Parathyroid adenoma (tissue), 2 donors: ENCODE measurements around the gene PLEKHG5.

ENCODE experiments used
- H2AFZ ChIP-seq: fragments of 300-600 bp; sonication (generic); one replicate; pipeline ENCODE4 v1.7.0; 2017; ENCODE audit warnings: antibody characterized with exemption, mild to moderate bottlenecking
- H3K27ac ChIP-seq: fragments of 300-600 bp; sonication (generic); one replicate; pipeline ENCODE4 v1.7.0; 2017
- H3K27me3 ChIP-seq: fragments of 300-600 bp; sonication (generic); one replicate; pipeline ENCODE4 v1.7.0; 2017; ENCODE audit warnings: low read length; ENCODE audit not compliant: control insufficient read depth, insufficient read depth
- H3K36me3 ChIP-seq: fragments of 300-600 bp; sonication (generic); one replicate; pipeline ENCODE4 v1.7.0; 2017; ENCODE audit warnings: low read length; ENCODE audit not compliant: control insufficient read depth, insufficient read depth
- H3K4me1 ChIP-seq: fragments of 300-600 bp; sonication (generic); one replicate; pipeline ENCODE4 v1.7.0; 2017; ENCODE audit warnings: control low read depth
- H3K4me2 ChIP-seq: fragments of 300-600 bp; sonication (generic); one replicate; pipeline ENCODE4 v1.7.0; 2017; ENCODE audit warnings: low read length
- H3K4me3 ChIP-seq: fragments of 300-600 bp; sonication (generic); one replicate; pipeline ENCODE4 v1.7.0; 2017; ENCODE audit warnings: low read depth, low read length
- H3K79me2 ChIP-seq: fragments of 300-600 bp; sonication (generic); one replicate; pipeline ENCODE4 v1.7.0; 2017; ENCODE audit warnings: control low read depth
- H3K9ac ChIP-seq: fragments of 300-600 bp; sonication (generic); one replicate; pipeline ENCODE4 v1.7.0; 2017; ENCODE audit warnings: mild to moderate bottlenecking
- H3K9me3 ChIP-seq: fragments of 300-600 bp; sonication (generic); one replicate; pipeline ENCODE4 v1.7.0; 2017; ENCODE audit warnings: low read length; ENCODE audit not compliant: control insufficient read depth
- CTCF ChIP-seq: fragments of 300-600 bp; sonication (generic); IDR thresholded peaks from one replicate; pipeline ENCODE4 v1.7.0; 2017; ENCODE audit warnings: antibody characterized with exemption, mild to moderate bottlenecking
- donor health status: primary hyperparathyroidism.

Gene PLEKHG5

GRCh38 chr1:6424619-6425593, 66.6 kb downstream of the PLEKHG5 start, which contains the start of gene ESPN:
Gene ESPN (plus strand): TSS chr1:6424776. CDS start chr1:6424956, 180 bp downstream.
- Histone ChIP-seq H3K9ac (no peak within 1 kb of the TSS), H3K4me2 (peak within 1 kb of the TSS; percentile 41), H3K36me3 (no peaks in the 10 kb centered on the region), H3K9me3 (no peaks in the 10 kb centered on the region), H2AFZ (peak within 1 kb of the TSS; percentile 38), H3K4me3 (no peak within 1 kb of the TSS), H3K27ac (no peak within 1 kb of the TSS), H3K79me2 (no peaks in the 10 kb centered on the region), H3K4me1 (peaks cover 7% of the 10 kb centered on the region), H3K27me3 (no peaks in the 10 kb centered on the region)
- no peak for TF ChIP-seq CTCF

GRCh38 chr1:6424000-6424565, 67.4 kb downstream of the PLEKHG5 start:
- H2AFZ ChIP-seq: peak overlapping the region; percentile 38
- no peaks in the 10 kb centered on the region for H3K79me2 ChIP-seq
- H3K27ac ChIP-seq: no peak overlapping the region
- H3K9ac ChIP-seq: no peak overlapping the region
- H3K36me3 ChIP-seq: no peaks in the 10 kb centered on the region
- no peak overlapping the region for H3K4me3 ChIP-seq
- no peaks in the 10 kb centered on the region for H3K27me3 ChIP-seq
- H3K4me2 ChIP-seq: peak overlapping the region; percentile 41
- H3K9me3 ChIP-seq: no peaks in the 10 kb centered on the region
- H3K4me1 ChIP-seq: peaks cover 5% of the 10 kb centered on the region
- peak; percentile 5 for TF ChIP-seq CTCF

DNA sequence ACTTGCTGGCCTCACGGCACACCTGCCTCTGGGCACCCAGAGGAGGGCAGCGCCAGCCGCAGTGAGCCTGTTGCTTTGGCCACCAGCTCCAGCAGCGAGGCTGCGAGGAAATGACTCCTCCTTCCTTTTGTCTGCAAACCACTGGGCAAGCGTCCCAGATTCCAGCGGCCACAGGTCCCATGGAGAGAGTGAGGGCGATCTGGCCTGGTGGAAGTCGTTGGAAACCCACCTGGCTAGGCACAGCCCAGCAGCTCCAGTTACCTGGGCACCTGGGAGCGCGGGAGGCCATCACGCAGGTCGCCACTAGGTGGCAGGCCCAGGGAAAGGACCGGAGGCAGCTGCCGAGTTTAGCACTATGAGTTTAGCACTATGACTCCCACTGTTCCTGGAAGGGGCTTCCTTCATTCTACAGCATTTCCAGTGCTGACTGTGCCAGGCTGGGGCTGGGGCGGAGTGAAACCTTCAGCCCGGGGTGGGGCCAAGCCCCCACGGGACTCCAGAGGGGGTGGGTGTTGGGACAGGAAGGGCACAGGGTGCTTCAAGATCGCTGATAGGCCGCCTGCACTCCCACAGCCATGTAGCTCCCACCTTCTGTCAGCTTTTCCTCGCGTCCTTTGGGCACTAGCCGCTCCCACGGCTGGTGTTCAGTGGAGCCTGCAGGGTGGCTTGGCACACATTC, 68.0 kb downstream of the PLEKHG5 start:
- Histone ChIP-seq H3K4me2 (peak overlapping the region; percentile 41), H3K79me2 (no peaks in the 10 kb centered on the region), H3K4me1 (peaks cover 5% of the 10 kb centered on the region), H3K36me3 (no peaks in the 10 kb centered on the region), H3K27me3 (no peaks in the 10 kb centered on the region), H3K9ac (no peak overlapping the region), H3K27ac (no peak overlapping the region), H2AFZ (peak overlapping the region; percentile 38), H3K4me3 (no peak overlapping the region), H3K9me3 (no peaks in the 10 kb centered on the region)
- peak; percentile 60 for TF ChIP-seq CTCF

DNA sequence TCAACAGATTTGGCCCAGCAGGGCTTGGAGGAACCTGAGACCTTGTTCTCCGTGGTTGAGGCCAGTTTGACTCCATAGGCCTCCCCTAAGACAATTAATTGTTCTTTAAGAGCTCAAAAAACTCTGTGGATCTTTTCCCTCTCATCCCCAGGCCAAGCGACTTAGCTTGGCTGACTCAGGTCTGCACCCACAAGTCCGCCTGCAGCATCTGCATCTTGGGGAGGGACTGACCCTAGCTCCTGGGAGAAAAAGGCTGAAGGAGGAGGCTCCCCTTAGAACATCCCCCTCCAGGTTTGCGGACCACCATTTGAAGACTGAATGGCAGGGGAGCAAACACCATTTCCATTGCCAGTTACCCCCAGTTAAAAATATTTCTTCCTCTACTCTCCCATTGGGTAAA, 70.2 kb downstream of the PLEKHG5 start:
- TF ChIP-seq CTCF: no peak
- Histone ChIP-seq H3K79me2 (no peaks in the 10 kb centered on the region), H3K36me3 (no peaks in the 10 kb centered on the region), H2AFZ (no peak overlapping the region), H3K27ac (no peak overlapping the region), H3K9me3 (no peaks in the 10 kb centered on the region), H3K27me3 (no peaks in the 10 kb centered on the region), H3K4me2 (no peak overlapping the region), H3K9ac (no peak overlapping the region), H3K4me3 (no peak overlapping the region), H3K4me1 (peaks cover 5% of the 10 kb centered on the region)
